Duodenal mucosa (tissue), 2 donors: ENCODE results near the gene EXO1.

ENCODE experiments used
- H3K27ac ChIP-seq: one replicate; pipeline ENCODE4 v1.7.0; 2013; ENCODE audit warnings: low read depth, low read length
- H3K27me3 ChIP-seq, 2 donors: one replicate each; pipeline ENCODE4 v1.7.0; 2013; ENCODE audit warnings: low read length in 2 of 2, control low read depth in 1 of 2; ENCODE audit not compliant: insufficient read depth in 2 of 2, control insufficient read depth in 1 of 2
- H3K36me3 ChIP-seq, 2 donors: one replicate each; pipeline ENCODE4 v1.7.0; 2013; ENCODE audit warnings: low read length in 2 of 2, control low read depth in 1 of 2; ENCODE audit not compliant: insufficient read depth in 2 of 2, control insufficient read depth in 1 of 2
- H3K4me1 ChIP-seq, 2 donors: one replicate each; pipeline ENCODE4 v1.7.0; 2013; ENCODE audit warnings: low read length in 2 of 2, control low read depth in 1 of 2; ENCODE audit not compliant: insufficient read depth in 2 of 2, control insufficient read depth in 1 of 2
- H3K4me3 ChIP-seq, 2 donors: one replicate each; pipeline ENCODE4 v1.7.0; 2013; ENCODE audit warnings: low read length in 2 of 2, low read depth in 1 of 2
- H3K9ac ChIP-seq, 2 donors: one replicate each; pipeline ENCODE4 v1.7.0; 2013; ENCODE audit warnings: low read length in 2 of 2, low read depth in 1 of 2
- H3K9me3 ChIP-seq, 2 donors: one replicate each; pipeline ENCODE4 v1.7.0; 2013; ENCODE audit warnings: low read length in 2 of 2, control low read depth in 1 of 2; ENCODE audit not compliant: control insufficient read depth in 1 of 2

EXO1 gene

GRCh38 chr1:241902391-241903065, 54.5 kb downstream of the EXO1 start:
- no peak overlapping the region for H3K27ac ChIP-seq
- no peak overlapping the region for H3K9ac ChIP-seq
- H3K9me3 ChIP-seq = no peaks in the 10 kb centered on the region
- no peaks in the 10 kb centered on the region for H3K27me3 ChIP-seq
- H3K4me3 ChIP-seq = no peak overlapping the region
- H3K4me1 ChIP-seq = no peaks in the 10 kb centered on the region
- no peaks in the 10 kb centered on the region for H3K36me3 ChIP-seq

DNA sequence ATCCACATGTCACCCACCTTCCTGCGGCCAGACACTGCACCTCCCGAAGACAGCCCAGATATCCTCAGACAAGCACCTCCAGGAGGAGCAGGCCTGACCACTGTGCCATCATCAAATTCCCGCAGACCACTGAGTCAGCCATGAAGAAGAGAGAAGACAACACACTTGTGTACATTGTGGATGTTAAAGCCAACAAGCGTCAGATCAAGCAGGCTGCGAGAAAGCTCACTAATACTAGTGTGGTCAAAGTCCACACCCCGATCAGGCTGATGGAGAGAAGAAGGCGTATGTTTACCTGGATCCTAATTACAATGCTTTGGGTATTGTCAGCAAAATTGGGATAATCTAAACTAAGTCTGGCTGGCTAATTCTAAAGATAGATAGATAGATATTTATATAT, 68.2 kb downstream of the EXO1 start:
- H3K9me3 ChIP-seq = no peaks in the 10 kb centered on the region
- no peak overlapping the region for H3K4me3 ChIP-seq
- H3K36me3 ChIP-seq = no peaks in the 10 kb centered on the region
- no peak overlapping the region for H3K9ac ChIP-seq
- no peak overlapping the region for H3K27ac ChIP-seq
- H3K4me1 ChIP-seq = no peaks in the 10 kb centered on the region
- no peaks in the 10 kb centered on the region for H3K27me3 ChIP-seq

DNA sequence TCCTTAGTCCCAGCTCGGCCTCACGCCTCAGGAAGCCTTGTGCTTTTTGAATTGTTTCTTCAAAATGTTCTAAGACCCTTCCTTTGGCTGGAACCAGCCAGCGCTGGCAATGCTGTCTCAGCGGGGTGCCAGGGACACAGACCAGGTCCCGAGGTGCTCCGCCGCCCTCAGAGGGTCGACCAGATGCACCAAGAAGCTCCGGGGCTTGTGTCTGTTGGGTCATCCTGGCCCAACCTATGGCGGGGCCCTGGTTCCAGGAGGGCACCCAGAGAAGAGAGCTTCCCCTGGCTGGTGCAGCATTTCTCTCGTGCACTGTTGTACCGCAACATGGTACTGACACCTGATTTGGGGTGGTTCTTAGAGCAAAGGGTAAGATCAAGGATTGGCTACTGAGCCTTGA, 69.5 kb downstream of the EXO1 start:
- Histone ChIP-seq H3K4me3 (no peak overlapping the region), H3K4me1 (no peaks in the 10 kb centered on the region), H3K9ac (no peak overlapping the region), H3K27me3 (no peaks in the 10 kb centered on the region), H3K9me3 (no peaks in the 10 kb centered on the region), H3K36me3 (no peaks in the 10 kb centered on the region), H3K27ac (no peak overlapping the region)

DNA sequence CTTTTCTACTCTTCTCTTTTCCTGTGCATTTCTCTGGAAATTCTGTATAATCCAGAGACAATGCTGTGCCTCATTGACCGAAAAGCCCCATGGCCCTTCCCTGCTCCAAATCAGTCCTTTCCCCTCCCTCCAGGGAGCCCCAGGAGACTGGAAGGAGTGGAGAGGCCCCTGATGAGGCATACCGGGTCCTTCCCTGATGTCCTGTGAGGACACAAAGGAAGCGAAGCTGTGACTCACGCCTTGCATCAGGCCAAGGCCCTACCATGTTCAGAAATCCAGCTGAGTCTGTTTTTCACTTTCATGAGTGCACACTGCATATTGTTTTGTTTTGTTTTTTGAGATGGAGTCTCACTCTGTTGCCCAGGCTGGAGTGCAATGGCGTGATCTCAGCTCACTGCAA, 70.9 kb downstream of the EXO1 start:
- H3K4me1 ChIP-seq = no peaks in the 10 kb centered on the region
- H3K27me3 ChIP-seq = no peaks in the 10 kb centered on the region
- H3K9ac ChIP-seq = no peak overlapping the region
- H3K36me3 ChIP-seq = no peaks in the 10 kb centered on the region
- H3K27ac ChIP-seq = no peak overlapping the region
- no peak overlapping the region for H3K4me3 ChIP-seq
- no peaks in the 10 kb centered on the region for H3K9me3 ChIP-seq

DNA sequence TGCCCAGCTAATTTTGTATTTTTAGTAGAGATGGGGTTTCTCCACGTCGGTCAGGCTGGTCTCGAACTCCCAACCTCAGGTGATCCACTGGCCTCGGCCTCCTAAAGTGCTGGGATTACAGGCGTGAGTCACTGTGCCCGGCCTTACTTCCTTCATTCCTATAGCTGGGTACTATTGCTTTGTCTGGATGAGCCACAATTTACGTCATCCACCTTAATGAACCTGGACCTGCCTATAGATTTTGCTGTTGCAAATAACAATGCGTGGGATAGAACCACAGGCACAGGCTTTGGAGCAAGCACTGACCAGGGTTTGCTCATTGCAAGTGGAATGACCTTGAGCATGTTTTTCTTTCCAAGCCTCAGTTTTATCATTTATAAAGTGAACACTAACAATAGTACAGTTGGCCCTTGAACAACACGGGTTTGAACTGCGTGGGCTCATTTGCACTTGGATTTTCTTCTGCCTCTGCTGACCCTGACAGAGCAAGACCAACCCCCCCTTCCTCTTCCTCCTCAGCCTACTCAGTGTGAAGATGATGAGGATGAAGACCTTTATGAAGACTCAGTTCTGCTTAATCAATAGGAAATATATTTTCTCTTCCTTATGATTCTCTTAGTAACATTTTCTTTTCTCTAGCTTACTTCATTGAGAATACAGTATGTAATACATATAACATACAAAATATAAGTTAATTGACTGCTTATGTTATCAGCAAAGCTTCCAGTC, 76.2 kb downstream of the EXO1 start:
- Histone ChIP-seq H3K27ac (no peak overlapping the region), H3K9me3 (no peaks in the 10 kb centered on the region), H3K4me1 (peaks cover 0 to 5% of the 10 kb centered on the region in 2 donors), H3K36me3 (no peaks in the 10 kb centered on the region), H3K4me3 (no peak overlapping the region), H3K27me3 (no peaks in the 10 kb centered on the region), H3K9ac (no peak overlapping the region)

DNA sequence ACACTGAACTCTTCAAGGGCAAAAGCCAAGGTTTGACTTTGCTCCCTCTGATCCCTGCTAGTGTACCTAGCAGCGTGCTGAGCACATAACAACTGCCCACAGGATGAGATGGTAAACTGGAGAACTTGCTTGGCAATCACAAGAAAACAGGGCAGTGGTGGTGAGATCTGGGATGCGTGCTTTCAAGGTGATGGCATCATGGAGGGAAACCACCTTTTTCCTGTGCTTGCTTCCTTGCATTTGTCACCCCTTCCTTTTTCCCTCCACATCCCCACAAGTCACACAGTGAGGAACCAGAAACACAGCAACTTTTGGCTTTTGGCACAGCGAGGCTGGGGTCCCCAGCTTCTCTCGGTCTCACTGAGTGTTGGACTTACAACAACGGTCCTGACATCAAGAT, 78.1 kb downstream of the EXO1 start:
- Histone ChIP-seq H3K9ac (no peak overlapping the region), H3K27ac (no peak overlapping the region), H3K4me3 (no peak overlapping the region), H3K9me3 (no peaks in the 10 kb centered on the region), H3K27me3 (no peaks in the 10 kb centered on the region), H3K4me1 (peaks cover 0 to 5% of the 10 kb centered on the region in 2 donors), H3K36me3 (no peaks in the 10 kb centered on the region)

- Histone ChIP-seq H3K27ac (no peak overlapping the region), H3K9ac (no peak overlapping the region), H3K27me3 (no peaks in the 10 kb centered on the region), H3K4me3 (no peak overlapping the region), H3K36me3 (no peaks in the 10 kb centered on the region), H3K9me3 (no peaks in the 10 kb centered on the region), H3K4me1 (peaks cover 0 to 5% of the 10 kb centered on the region in 2 donors)
Measured at GRCh38 chr1:241927321-241927720, 79.3 kb downstream of the EXO1 start.

DNA sequence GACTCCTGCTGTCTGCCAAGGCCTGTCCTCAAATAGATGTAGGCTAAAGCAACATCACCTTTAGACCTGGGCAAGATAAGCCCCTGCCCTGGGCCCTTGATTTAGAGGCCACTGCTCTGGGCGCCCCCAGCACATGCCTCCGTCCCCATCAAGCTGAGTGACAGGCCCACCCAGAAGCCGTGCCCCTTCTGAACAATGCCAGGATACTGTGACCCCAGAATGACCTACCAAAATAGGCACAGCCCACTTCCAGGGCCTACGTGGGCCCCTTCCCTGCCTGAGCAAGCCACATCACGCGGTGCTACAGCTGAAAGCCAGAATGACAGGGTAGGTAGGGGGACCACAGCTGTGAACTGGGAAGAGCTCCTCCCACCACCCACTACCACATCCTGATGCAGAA, 84.8 kb downstream of the EXO1 start:
- Histone ChIP-seq H3K4me1 (no peaks in the 10 kb centered on the region), H3K27ac (no peak overlapping the region), H3K4me3 (no peak overlapping the region), H3K9me3 (no peaks in the 10 kb centered on the region), H3K36me3 (no peaks in the 10 kb centered on the region), H3K27me3 (peaks cover 0 to 3% of the 10 kb centered on the region in 2 donors), H3K9ac (no peak overlapping the region)

GRCh38 chr1:241934201-241934848, 86.3 kb downstream of the EXO1 start:
- H3K27me3 ChIP-seq = peaks cover 0 to 3% of the 10 kb centered on the region in 2 donors
- no peak overlapping the region for H3K27ac ChIP-seq
- no peaks in the 10 kb centered on the region for H3K4me1 ChIP-seq
- H3K9me3 ChIP-seq = no peaks in the 10 kb centered on the region
- H3K9ac ChIP-seq = no peak overlapping the region
- H3K36me3 ChIP-seq = no peaks in the 10 kb centered on the region
- no peak overlapping the region for H3K4me3 ChIP-seq

DNA sequence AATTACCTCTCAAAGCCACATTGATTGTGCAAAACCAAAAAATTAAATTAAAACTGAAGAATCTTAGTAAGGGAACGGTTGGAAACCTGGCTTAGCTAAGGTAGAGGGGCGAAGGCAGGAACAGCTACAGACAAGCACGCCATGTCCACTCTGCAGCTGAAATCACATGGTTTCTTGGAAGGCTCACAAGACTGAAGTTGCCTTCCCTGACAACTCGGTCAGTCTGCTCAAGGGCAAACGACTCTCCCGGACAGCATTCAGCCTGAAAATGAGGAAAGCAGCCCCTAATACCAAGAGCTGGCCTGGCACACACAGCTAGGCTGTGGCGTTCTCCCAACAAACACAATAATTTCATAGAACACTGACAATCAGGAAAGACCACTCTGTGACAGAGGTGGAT, 86.9 kb downstream of the EXO1 start:
- Histone ChIP-seq H3K4me3 (no peak overlapping the region), H3K27ac (no peak overlapping the region), H3K9ac (no peak overlapping the region)

More for the DNA sequence above, 86.9 kb downstream of the EXO1 start:
- Histone ChIP-seq H3K9me3 (no peaks in the 10 kb centered on the region), H3K4me1 (no peaks in the 10 kb centered on the region), H3K27me3 (peaks cover 0 to 3% of the 10 kb centered on the region in 2 donors), H3K36me3 (no peaks in the 10 kb centered on the region)
